Aorta (tissue), 5 donors: ENCODE data around the gene RASAL3. TPM values are rescaled to one million over a fixed set of nuclear protein-coding genes. Genes with fewer than 3 reads are reported as not detected.

Experiments used
- ATAC-seq: fragments of 200-7000 bp; cut with Tn5 transposase; one replicate; pipeline ENCODE4 v1.9.1; 2022; ENCODE audit warnings: moderate library complexity; ENCODE audit not compliant: low FRiP score
- DNase-seq, 2 donors: peaks; one replicate each; pipeline ENCODE4 v3.0.0-alpha.2; 2020
- H3K27ac ChIP-seq, 2 donors: one replicate each; pipeline ENCODE4 v1.5.1; 2013; ENCODE audit warnings: low read length in 2 of 2, mild to moderate bottlenecking in 2 of 2, moderate library complexity in 2 of 2, control low read depth in 1 of 2, inconsistent platforms in 1 of 2, low read depth in 1 of 2
- H3K27me3 ChIP-seq, 2 donors: one replicate each; pipeline ENCODE4 v1.6.1; 2013; ENCODE audit warnings: control low read depth in 1 of 2, low read length in 1 of 2, mild to moderate bottlenecking in 1 of 2, moderate library complexity in 1 of 2; ENCODE audit not compliant: insufficient read depth in 2 of 2, control insufficient read depth in 1 of 2
- H3K36me3 ChIP-seq, 2 donors: one replicate each; pipeline ENCODE4 v1.6.1; 2013; ENCODE audit warnings: control low read depth in 1 of 2, low read length in 1 of 2, mild to moderate bottlenecking in 1 of 2; ENCODE audit not compliant: insufficient read depth in 2 of 2, control insufficient read depth in 1 of 2
- H3K4me1 ChIP-seq, 2 donors: one replicate each; pipeline ENCODE4 v1.6.1; 2013; ENCODE audit warnings: low read length in 2 of 2, control low read depth in 1 of 2, mild to moderate bottlenecking in 1 of 2, moderate library complexity in 1 of 2; ENCODE audit not compliant: insufficient read depth in 2 of 2, control insufficient read depth in 1 of 2
- H3K4me3 ChIP-seq, 2 donors: one replicate each; pipeline ENCODE4 v1.5.1; 2013; ENCODE audit warnings: low read length in 2 of 2, control low read depth in 1 of 2, mild to moderate bottlenecking in 1 of 2
- H3K9me3 ChIP-seq: one replicate; pipeline ENCODE4 v1.6.1; 2013; ENCODE audit warnings: mild to moderate bottlenecking, low read length; ENCODE audit not compliant: control insufficient read depth
- WGBS, 2 donors: extraction: QIAGEN DNeasy Blood & Tissue Kit; methylation state at CpG; one replicate each; pipeline ENCODE4 v1.1.7; 2013; 5-methylcytosine and 5-hydroxymethylcytosine counted together
- intact Hi-C, 2 donors: fragments of 100-400 bp; cut with DNase I; formaldehyde crosslinking; loops; one replicate each; pipeline versions ENCODE4 v1.14.2 to v1.15.0; 2022
- polyA plus RNA-seq, 2 donors: library from polyadenylated mRNA; stranded (reverse); fragments of 200-250 nt; gene quantifications; one replicate each; pipeline ENCODE4 v1.2.3, GENCODE V29; 2013
- total RNA-seq, 2 donors: library from RNA; stranded (reverse); fragmentation: NEBNext Ultra II Directional; extraction: Animal tissue kit (Norgen Biotek cat#: 25700); gene quantifications; one replicate each; pipeline ENCODE4 v1.2.1, GENCODE V29; 2021
- donor health status: healthy with polysubstance abuse.
- donor health status: Bipolar disorder and iron deficiency.
- donor health status: DM: no; HTN: no; CAD: no.
- donor health status: DM: no; HTN: no; CAD: no.
- donor health status: DM: yes; HTN: yes; CAD: no.

RASAL3 gene
- total and polyA plus RNA-seq, 4 donors = 0.90 to 10.9 (median 4.8) TPM

GRCh38 chr19:15436012-15436825, 28.1 kb downstream of the RASAL3 start:
- WGBS, 2 donors = 67 to 69% methylated on average over 10 of the region's 10 CpGs
- no peaks in the 10 kb centered on the region for H3K9me3 ChIP-seq
- no peak for DNase-seq

GRCh38 chr19:15433519-15434069, 30.8 kb downstream of the RASAL3 start:
- Histone ChIP-seq H3K27me3 (no peaks in the 10 kb centered on the region), H3K4me1 (no peaks in the 10 kb centered on the region), H3K9me3 (no peaks in the 10 kb centered on the region), H3K27ac (peak overlapping the region in 1 of 2 donors; percentile 34), H3K36me3 (no peaks in the 10 kb centered on the region), H3K4me3 (no peak overlapping the region)
- 48 to 51% methylated on average over 8 of the region's 8 CpGs for WGBS, 2 donors
- intact Hi-C loops = loop anchor here in 1 of 2 donors (5.0 kb wide), 1 partner anchor 171 kb away; no protein-coding TSS in a partner anchor
- ATAC-seq (no peak), DNase-seq (no peak)

More at GRCh38 chr19:15436012-15436825, 28.1 kb downstream of the RASAL3 start:
- no peak for ATAC-seq
- Histone ChIP-seq H3K4me3 (no peak overlapping the region), H3K4me1 (no peaks in the 10 kb centered on the region), H3K27me3 (no peaks in the 10 kb centered on the region), H3K36me3 (no peaks in the 10 kb centered on the region), H3K27ac (peak overlapping the region in 1 of 2 donors; percentile 34)
- intact Hi-C loops = loop anchor here in 1 of 2 donors (5.0 kb wide), 1 partner anchor 259 kb away; no protein-coding TSS in a partner anchor

GRCh38 chr19:15432629-15433518, 31.5 kb downstream of the RASAL3 start:
- no peaks in the 10 kb centered on the region for H3K36me3 ChIP-seq
- DNase-seq = peak; percentile 96 to 98
- H3K9me3 ChIP-seq = no peaks in the 10 kb centered on the region
- WGBS, 2 donors = 0% methylated on average over 53 to 75 of the region's 75 CpGs
- H3K4me3 ChIP-seq = peak overlapping the region; percentile 46 to 80
- peak overlapping the region; percentile 10 to 84 for H3K27ac ChIP-seq
- H3K27me3 ChIP-seq = no peaks in the 10 kb centered on the region
- no peaks in the 10 kb centered on the region for H3K4me1 ChIP-seq
- intact Hi-C loops = loop anchor here in 1 of 2 donors (5.0 kb wide), 1 partner anchor 171 kb away; no protein-coding TSS in a partner anchor
- peak; percentile 96 for ATAC-seq

GRCh38 chr19:15432018-15432494, 32.3 kb downstream of the RASAL3 start:
- 0% methylated on average over 21 to 44 of the region's 44 CpGs for WGBS, 2 donors
- H3K27me3 ChIP-seq = no peaks in the 10 kb centered on the region
- peak overlapping the region; percentile 39 to 80 for H3K4me3 ChIP-seq
- H3K36me3 ChIP-seq = no peaks in the 10 kb centered on the region
- H3K9me3 ChIP-seq = no peaks in the 10 kb centered on the region
- no peak overlapping the region for H3K27ac ChIP-seq
- no peaks in the 10 kb centered on the region for H3K4me1 ChIP-seq
- DNase-seq (no peak), ATAC-seq (no peak)
- intact Hi-C loops = loop anchor here in 1 of 2 donors (5.0 kb wide), 1 partner anchor 170 kb away; no protein-coding TSS in a partner anchor

GRCh38 chr19:15431396-15432017, 32.8 kb downstream of the RASAL3 start:
- Histone ChIP-seq H3K4me1 (no peaks in the 10 kb centered on the region), H3K4me3 (peak overlapping the region; percentile 39 to 80), H3K27me3 (no peaks in the 10 kb centered on the region), H3K27ac (no peak overlapping the region), H3K36me3 (peaks cover 0 to 2% of the 10 kb centered on the region in 2 donors), H3K9me3 (no peaks in the 10 kb centered on the region)
- ATAC-seq (no peak), DNase-seq (no peak)
- intact Hi-C loops = loop anchor here in 1 of 2 donors (5.0 kb wide), 1 partner anchor 169 kb away; no protein-coding TSS in a partner anchor
- WGBS, 2 donors = 13 to 14% methylated on average over 7 of the region's 7 CpGs

- H3K27me3 ChIP-seq = no peaks in the 10 kb centered on the region
- no peak for DNase-seq
- H3K4me3 ChIP-seq = no peak overlapping the region
- H3K36me3 ChIP-seq = peaks cover 0 to 2% of the 10 kb centered on the region in 2 donors
- no peak overlapping the region for H3K27ac ChIP-seq
- H3K4me1 ChIP-seq = no peaks in the 10 kb centered on the region
- intact Hi-C loops = loop anchor here in 1 of 2 donors (5.0 kb wide), 1 partner anchor 168 kb away; no protein-coding TSS in a partner anchor
- 78 to 80% methylated on average over 10 of the region's 10 CpGs for WGBS, 2 donors
- ATAC-seq = no peak
- H3K9me3 ChIP-seq = no peaks in the 10 kb centered on the region
These were observed 33.7 kb downstream of the RASAL3 start for GRCh38 chr19:15430526-15431120.

- no peak overlapping the region for H3K27ac ChIP-seq
These were observed 34.4 kb downstream of the RASAL3 start for GRCh38 chr19:15429825-15430467.

More at GRCh38 chr19:15429825-15430467, 34.4 kb downstream of the RASAL3 start:
- intact Hi-C loops = loop anchor here in 1 of 2 donors (5.0 to 10.0 kb wide), 2 partner anchors 125 to 168 kb away; no protein-coding TSS in a partner anchor
- no peak for DNase-seq
- no peak for ATAC-seq
- Histone ChIP-seq H3K4me3 (no peak overlapping the region), H3K4me1 (no peaks in the 10 kb centered on the region), H3K9me3 (no peaks in the 10 kb centered on the region), H3K36me3 (peaks cover 0 to 5% of the 10 kb centered on the region in 2 donors), H3K27me3 (no peaks in the 10 kb centered on the region)
- 88 to 90% methylated on average over 24 of the region's 24 CpGs for WGBS, 2 donors
